HepG2 (cell line): ENCODE results near the gene SELENOV. TPM values are rescaled to one million over a fixed set of nuclear protein-coding genes. Genes with fewer than 3 reads are reported as not detected.

Source experiments
- ELF1 ChIP-seq: sonication (generic); formaldehyde crosslinking; IDR thresholded peaks from 2 replicates; pipeline ENCODE4 v1.4.0; 2020; ENCODE audit warnings: missing genetic modification reagents
- FOSL2 ChIP-seq: sonication (generic); formaldehyde crosslinking; IDR thresholded peaks from 2 replicates; pipeline ENCODE4 v1.4.0; 2020; ENCODE audit warnings: missing genetic modification reagents
- FOXP1 ChIP-seq, 2 experiments: fragments of 450-650 bp in 1 of 2; IDR thresholded peaks; 2 replicates each; pipeline ENCODE4 v1.6.1; 2017 to 2018; ENCODE audit warnings: antibody characterized with exemption in 1 of 2
- HNRNPUL1 ChIP-seq: fragments of 200-400 bp; formaldehyde crosslinking; IDR thresholded peaks from 2 replicates; pipeline ENCODE4 v1.6.1; 2017; ENCODE audit warnings: low read depth, mild to moderate bottlenecking, low read length, moderate library complexity
- HOXA7 ChIP-seq: sonication (generic); formaldehyde crosslinking; IDR thresholded peaks from 2 replicates; pipeline ENCODE4 v1.8.1; 2022; ENCODE audit warnings: mild to moderate bottlenecking, missing genetic modification reagents, moderate library complexity
- HOXD1 ChIP-seq: sonication (generic); formaldehyde crosslinking; IDR thresholded peaks from 2 replicates; pipeline ENCODE4 v1.5.0; 2020; ENCODE audit warnings: missing genetic modification reagents
- KLF15 ChIP-seq: sonication (generic); formaldehyde crosslinking; IDR thresholded peaks from 2 replicates; pipeline ENCODE4 v1.8.1; 2023; ENCODE audit warnings: borderline replicate concordance, mild to moderate bottlenecking, inconsistent platforms, missing genetic modification reagents, mixed read lengths
- NCOR1 ChIP-seq: fragments of 200-600 bp; sonication (generic); IDR thresholded peaks from 2 replicates; pipeline ENCODE4 v1.7.0; 2017; ENCODE audit warnings: antibody characterized with exemption, low read length, borderline replicate concordance
- NR2F1 ChIP-seq, 2 experiments: fragments of 450-650 bp in 1 of 2; formaldehyde crosslinking in 1 of 2; IDR thresholded peaks; 2 replicates each; pipeline versions ENCODE4 v1.5.0 to v1.6.1; 2016 to 2020; ENCODE audit warnings: mild to moderate bottlenecking in 1 of 2, missing compliant biosample characterization in 1 of 2, missing genetic modification reagents in 1 of 2, moderate library complexity in 1 of 2
- RXRB ChIP-seq: IDR thresholded peaks from 2 replicates; pipeline ENCODE4 v1.6.1; 2016; ENCODE audit warnings: borderline replicate concordance, missing genetic modification reagents, missing compliant biosample characterization
- SMC3 ChIP-seq: IDR thresholded peaks from 2 replicates; pipeline ENCODE4 v1.6.1; 2011; ENCODE audit warnings: low read length, improper control_type of control experiment
- SOX5 ChIP-seq: IDR thresholded peaks from 2 replicates; pipeline ENCODE4 v1.6.1; 2016; ENCODE audit warnings: borderline replicate concordance
- SP4 ChIP-seq: sonication (generic); formaldehyde crosslinking; IDR thresholded peaks from 2 replicates; pipeline ENCODE4 v1.8.1; 2023; ENCODE audit warnings: mild to moderate bottlenecking, missing genetic modification reagents
- STAG1 ChIP-seq: sonication (generic); formaldehyde crosslinking; IDR thresholded peaks from 2 replicates; pipeline ENCODE4 v1.4.0; 2020; ENCODE audit warnings: missing genetic modification reagents
- TBP ChIP-seq: sonication (generic); formaldehyde crosslinking; IDR thresholded peaks from 2 replicates; pipeline ENCODE4 v1.5.0; 2020; ENCODE audit warnings: missing genetic modification reagents
- TCF7 ChIP-seq: sonication (generic); IDR thresholded peaks from 2 replicates; pipeline ENCODE4 v1.6.1; 2016; ENCODE audit warnings: antibody characterized with exemption, low read depth
- TGIF2 ChIP-seq: IDR thresholded peaks from 2 replicates; pipeline ENCODE4 v1.6.1; 2016; ENCODE audit warnings: control low read depth, missing compliant biosample characterization
- ZEB1 ChIP-seq: IDR thresholded peaks from 2 replicates; pipeline ENCODE4 v1.6.1; 2012; ENCODE audit warnings: mild to moderate bottlenecking, low read depth, inconsistent platforms; ENCODE audit not compliant: insufficient replicate concordance
- ZNF121 ChIP-seq: sonication (generic); formaldehyde crosslinking; IDR thresholded peaks from 2 replicates; pipeline ENCODE4 v1.5.0; 2020; ENCODE audit warnings: mild to moderate bottlenecking, missing genetic modification reagents
- ZNF20 ChIP-seq: sonication (generic); formaldehyde crosslinking; IDR thresholded peaks from 2 replicates; pipeline ENCODE4 v1.4.0; 2020; ENCODE audit warnings: mild to moderate bottlenecking, moderate library complexity, missing genetic modification reagents
- ZNF230 ChIP-seq: sonication (generic); formaldehyde crosslinking; IDR thresholded peaks from 2 replicates; pipeline ENCODE4 v1.4.0; 2020; ENCODE audit warnings: mild to moderate bottlenecking, missing genetic modification reagents
- ZNF496 ChIP-seq: sonication (generic); formaldehyde crosslinking; IDR thresholded peaks from 2 replicates; pipeline ENCODE4 v1.8.1; 2023; ENCODE audit warnings: mild to moderate bottlenecking, moderate library complexity, missing genetic modification reagents; ENCODE audit not compliant: insufficient replicate concordance
- ZNF501 ChIP-seq: sonication (generic); formaldehyde crosslinking; IDR thresholded peaks from 2 replicates; pipeline ENCODE4 v1.5.1; 2020; ENCODE audit warnings: mild to moderate bottlenecking, moderate library complexity, missing genetic modification reagents
- ZNF768 ChIP-seq: sonication (generic); formaldehyde crosslinking; IDR thresholded peaks from 2 replicates; pipeline ENCODE4 v1.4.0; 2020; ENCODE audit warnings: missing genetic modification reagents
- ZNF773 ChIP-seq: sonication (generic); formaldehyde crosslinking; IDR thresholded peaks from 2 replicates; pipeline ENCODE4 v1.4.0; 2020; ENCODE audit warnings: missing genetic modification reagents, borderline replicate concordance
- ZNF83 ChIP-seq: sonication (generic); formaldehyde crosslinking; IDR thresholded peaks from 2 replicates; pipeline ENCODE4 v1.4.0; 2020; ENCODE audit warnings: missing genetic modification reagents, mild to moderate bottlenecking, borderline replicate concordance
- ZZZ3 ChIP-seq: sonication (generic); formaldehyde crosslinking; IDR thresholded peaks from 2 replicates; pipeline ENCODE4 v1.4.0; 2020; ENCODE audit warnings: missing genetic modification reagents, mild to moderate bottlenecking, borderline replicate concordance
- polyA plus RNA-seq, 8 experiments: library from polyadenylated mRNA; depleted of rRNA in 3 of 8; stranded (reverse) in 7 of 8; unstranded in 1 of 8; fragments of >200 nt; fragmentation: Illumina TruSeq in 4 of 8; extraction: Trizol in 4 of 8; gene quantifications; 2 replicates each; pipeline versions ENCODE4 v1.2.1 to v1.2.3, GENCODE V29; 2011 to 2016; ENCODE audit warnings: low read depth in 4 of 8, missing spikeins in 1 of 8, mixed read lengths in 1 of 8; ENCODE audit not compliant: insufficient read depth in 1 of 8
- total RNA-seq, 5 experiments: library from RNA; depleted of rRNA; stranded (reverse); fragments of >200 nt; fragmentation: Illumina TruSeq; extraction: Trizol; gene quantifications; 2 replicates each; pipeline ENCODE4 v1.2.3, GENCODE V29; 2016; ENCODE audit warnings: low read depth in 1 of 5
- TF ChIP-seq, protein P1 (sequence below): sonication (generic); formaldehyde crosslinking; IDR thresholded peaks from 2 replicates; pipeline ENCODE4 v1.5.0; 2020; ENCODE audit warnings: missing genetic modification reagents
- TF ChIP-seq, protein P2 (sequence below): sonication (generic); formaldehyde crosslinking; conservative IDR thresholded peaks from 2 replicates; pipeline ENCODE4 v1.8.1; 2023; ENCODE audit warnings: missing genetic modification reagents

Gene SELENOV
- total and polyA plus RNA-seq, 2 of the 13 experiments (the other 11 are each of a cell fraction or from before 2014, with no cell fraction given) = not detected

DNA sequence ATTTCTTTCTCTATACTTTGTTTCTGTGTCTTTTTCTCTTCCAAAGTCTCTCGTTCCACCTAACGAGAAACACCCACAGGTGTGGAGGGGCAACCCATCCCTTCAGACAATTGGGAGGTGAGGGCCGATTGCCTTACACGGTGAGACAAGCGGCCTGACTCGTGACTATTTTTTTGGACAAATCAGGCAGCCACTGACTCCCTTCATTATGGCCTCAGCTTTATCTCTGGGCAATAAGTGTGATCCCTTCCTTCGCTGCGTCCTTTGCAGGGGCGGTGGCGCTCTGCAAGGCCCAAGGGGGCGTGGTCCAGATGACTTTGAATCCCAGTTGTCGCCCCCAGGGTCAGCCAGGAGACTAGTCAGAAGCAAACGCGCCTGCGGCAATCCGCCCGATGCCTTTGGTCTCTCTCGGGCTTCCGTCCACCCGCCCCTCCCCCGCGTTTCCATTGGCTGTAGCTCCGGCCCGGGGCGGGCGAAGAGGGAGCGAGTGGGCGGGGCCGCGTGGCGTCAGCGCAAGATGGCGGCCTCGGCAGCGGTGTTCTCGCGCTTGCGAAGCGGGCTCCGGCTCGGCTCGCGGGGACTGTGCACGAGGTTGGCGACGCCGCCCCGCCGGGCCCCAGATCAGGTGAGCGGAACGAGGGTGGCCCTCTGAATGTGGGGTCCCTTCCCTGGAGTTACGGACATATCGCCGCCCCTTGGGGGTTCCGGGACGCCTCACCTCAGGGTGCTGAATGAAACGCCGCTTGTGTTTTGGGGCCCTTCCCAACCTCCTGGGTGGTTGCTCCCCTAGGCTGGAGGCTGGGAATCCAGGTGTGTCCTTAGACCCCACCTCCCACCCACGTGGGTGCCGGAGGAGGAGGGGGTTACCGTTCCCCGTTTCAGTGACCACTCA, 34.4 kb upstream of the SELENOV start, which contains the start of gene TIMM50 (continued):
- TF ChIP-seq NCOR1 (peak; percentile 26; the same call in 1 of the 2 replicates), ZNF230 (CRISPR knock-in tag) (no peak; the same call in 1 of the 2 replicates), TGIF2 (CRISPR knock-in tag) (no peak; the same call in 1 of the 2 replicates), ZNF496 (CRISPR knock-in tag) (no peak), RXRB (peak; percentile 72), ZNF768 (CRISPR knock-in tag) (peak; percentile 51; the same call in 1 of the 2 replicates), NR2F1 (CRISPR knock-in tag; IDR thresholded peaks at IDR 0.05) (peak; percentile 34 to 61; a peak in 2 of 4 replicates), ELF1 (no peak; the same call in none of the 2 replicates), ZNF20 (CRISPR knock-in tag) (no peak), HOXA7 (CRISPR knock-in tag) (no peak), HOXD1 (CRISPR knock-in tag) (no peak), ZNF121 (CRISPR knock-in tag) (no peak; the same call in 1 of the 2 replicates), TCF7 (no peak), SP4 (CRISPR knock-in tag) (peak; percentile 99), KLF15 (CRISPR knock-in tag) (no peak; the same call in 1 of the 2 replicates), SOX5 (peak; percentile 49; the same call in 1 of the 2 replicates), HNRNPUL1 (no peak), STAG1 (no peak), FOSL2 (peak; percentile 34), FOXP1 (IDR thresholded peaks at IDR 0.05) (no peak), FOXP1 (CRISPR knock-in tag; IDR thresholded peaks at IDR 0.05) (no peak), TBP (CRISPR knock-in tag) (no peak), ZEB1 (peak; percentile 42), ZNF501 (peak; percentile 91; the same call in 1 of the 2 replicates), SMC3 (no peak), ZNF83 (CRISPR knock-in tag) (no peak), ZZZ3 (CRISPR knock-in tag) (no peak; the same call in 1 of the 2 replicates), ZNF773 (CRISPR knock-in tag) (no peak)
- TF ChIP-seq, protein P1, sequence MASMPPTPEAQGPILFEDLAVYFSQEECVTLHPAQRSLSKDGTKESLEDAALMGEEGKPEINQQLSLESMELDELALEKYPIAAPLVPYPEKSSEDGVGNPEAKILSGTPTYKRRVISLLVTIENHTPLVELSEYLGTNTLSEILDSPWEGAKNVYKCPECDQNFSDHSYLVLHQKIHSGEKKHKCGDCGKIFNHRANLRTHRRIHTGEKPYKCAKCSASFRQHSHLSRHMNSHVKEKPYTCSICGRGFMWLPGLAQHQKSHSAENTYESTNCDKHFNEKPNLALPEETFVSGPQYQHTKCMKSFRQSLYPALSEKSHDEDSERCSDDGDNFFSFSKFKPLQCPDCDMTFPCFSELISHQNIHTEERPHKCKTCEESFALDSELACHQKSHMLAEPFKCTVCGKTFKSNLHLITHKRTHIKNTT = no peak
- TF ChIP-seq, protein P2, sequence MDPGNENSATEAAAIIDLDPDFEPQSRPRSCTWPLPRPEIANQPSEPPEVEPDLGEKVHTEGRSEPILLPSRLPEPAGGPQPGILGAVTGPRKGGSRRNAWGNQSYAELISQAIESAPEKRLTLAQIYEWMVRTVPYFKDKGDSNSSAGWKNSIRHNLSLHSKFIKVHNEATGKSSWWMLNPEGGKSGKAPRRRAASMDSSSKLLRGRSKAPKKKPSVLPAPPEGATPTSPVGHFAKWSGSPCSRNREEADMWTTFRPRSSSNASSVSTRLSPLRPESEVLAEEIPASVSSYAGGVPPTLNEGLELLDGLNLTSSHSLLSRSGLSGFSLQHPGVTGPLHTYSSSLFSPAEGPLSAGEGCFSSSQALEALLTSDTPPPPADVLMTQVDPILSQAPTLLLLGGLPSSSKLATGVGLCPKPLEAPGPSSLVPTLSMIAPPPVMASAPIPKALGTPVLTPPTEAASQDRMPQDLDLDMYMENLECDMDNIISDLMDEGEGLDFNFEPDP (CRISPR knock-in tag) = no peak
